Coronary artery (tissue), 2 donors: ENCODE data around the gene AKR1D1.
"Not testable (repeated sequence)": the region's sequence is repeated elsewhere in the genome, so short reads cannot be mapped to it uniquely, and the experiment has no call there.

Source experiments
- DNase-seq: peaks from one replicate; pipeline ENCODE4 v3.0.0-alpha.2; 2017; ENCODE audit warnings: low spot score
- H3K27ac ChIP-seq, 2 donors: fragments of 200-600 bp; sonication (generic); one replicate each; pipeline ENCODE4 v1.5.1; 2016 to 2019
- H3K4me3 ChIP-seq: fragments of 200-600 bp; sonication (generic); 2 replicates; pipeline ENCODE4 v1.5.1; 2016; ENCODE audit warnings: mild to moderate bottlenecking, moderate library complexity
- TF ChIP-seq, protein P1 (sequence below): fragments of 200-600 bp; sonication (generic); IDR thresholded peaks from one replicate; pipeline ENCODE4 v1.5.1; 2019; ENCODE audit warnings: antibody characterized with exemption

The AKR1D1 gene

DNA sequence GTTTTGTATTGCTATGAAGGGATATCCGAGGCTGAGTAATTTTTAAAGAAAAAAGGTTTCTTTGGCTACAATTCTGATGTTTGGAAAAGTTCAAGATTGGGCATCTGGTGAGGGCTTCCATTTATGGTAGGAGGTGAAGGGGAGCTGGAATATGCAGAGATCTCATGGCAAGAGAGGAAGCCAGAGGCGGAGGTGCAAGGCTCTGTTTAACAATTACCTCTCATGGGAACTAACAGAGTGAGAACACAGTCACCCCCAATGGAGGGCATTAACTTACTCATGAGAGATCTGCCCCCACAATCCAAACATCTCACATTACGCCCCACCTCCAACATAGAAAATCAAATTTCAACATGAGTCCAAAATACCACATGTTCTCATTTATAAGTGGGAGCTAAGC lies 62.0 kb downstream of the AKR1D1 start:
- no peak for DNase-seq
- TF ChIP-seq, protein P1, sequence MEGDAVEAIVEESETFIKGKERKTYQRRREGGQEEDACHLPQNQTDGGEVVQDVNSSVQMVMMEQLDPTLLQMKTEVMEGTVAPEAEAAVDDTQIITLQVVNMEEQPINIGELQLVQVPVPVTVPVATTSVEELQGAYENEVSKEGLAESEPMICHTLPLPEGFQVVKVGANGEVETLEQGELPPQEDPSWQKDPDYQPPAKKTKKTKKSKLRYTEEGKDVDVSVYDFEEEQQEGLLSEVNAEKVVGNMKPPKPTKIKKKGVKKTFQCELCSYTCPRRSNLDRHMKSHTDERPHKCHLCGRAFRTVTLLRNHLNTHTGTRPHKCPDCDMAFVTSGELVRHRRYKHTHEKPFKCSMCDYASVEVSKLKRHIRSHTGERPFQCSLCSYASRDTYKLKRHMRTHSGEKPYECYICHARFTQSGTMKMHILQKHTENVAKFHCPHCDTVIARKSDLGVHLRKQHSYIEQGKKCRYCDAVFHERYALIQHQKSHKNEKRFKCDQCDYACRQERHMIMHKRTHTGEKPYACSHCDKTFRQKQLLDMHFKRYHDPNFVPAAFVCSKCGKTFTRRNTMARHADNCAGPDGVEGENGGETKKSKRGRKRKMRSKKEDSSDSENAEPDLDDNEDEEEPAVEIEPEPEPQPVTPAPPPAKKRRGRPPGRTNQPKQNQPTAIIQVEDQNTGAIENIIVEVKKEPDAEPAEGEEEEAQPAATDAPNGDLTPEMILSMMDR = no peak
- Histone ChIP-seq H3K4me3 (no peak overlapping the region), H3K27ac (no peak overlapping the region)

DNA sequence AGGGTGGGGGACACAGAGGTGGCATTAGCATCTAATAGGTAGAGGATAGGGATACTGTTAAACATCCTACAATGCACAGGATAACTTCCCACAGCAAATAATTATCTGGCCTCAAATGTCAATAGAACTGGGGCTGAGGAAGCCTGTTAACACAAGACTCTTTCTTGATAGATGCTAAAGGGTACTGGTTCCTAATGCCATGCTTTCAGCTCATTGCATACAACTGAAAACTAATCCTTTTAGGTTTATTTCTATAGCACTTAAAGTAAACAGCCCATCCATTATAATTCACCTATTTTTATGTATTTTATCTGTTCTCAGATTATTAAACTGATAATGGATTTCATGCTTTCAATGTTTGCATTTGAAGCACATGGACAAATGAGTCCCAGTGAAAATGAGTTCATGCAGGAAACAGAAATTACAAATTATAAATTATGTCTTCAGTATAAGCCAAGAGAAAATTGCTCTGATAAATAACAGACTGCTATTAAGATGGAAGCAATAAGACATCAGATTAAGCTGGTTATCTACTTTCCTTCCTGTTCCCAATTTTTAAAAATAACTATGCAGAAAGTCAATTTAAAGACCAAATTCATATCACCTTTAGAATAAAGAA lies 66.4 kb downstream of the AKR1D1 start:
- H3K4me3 ChIP-seq = no peak overlapping the region
- no peak overlapping the region for H3K27ac ChIP-seq
- no peak for DNase-seq
- TF ChIP-seq, protein P1 = no peak

DNA sequence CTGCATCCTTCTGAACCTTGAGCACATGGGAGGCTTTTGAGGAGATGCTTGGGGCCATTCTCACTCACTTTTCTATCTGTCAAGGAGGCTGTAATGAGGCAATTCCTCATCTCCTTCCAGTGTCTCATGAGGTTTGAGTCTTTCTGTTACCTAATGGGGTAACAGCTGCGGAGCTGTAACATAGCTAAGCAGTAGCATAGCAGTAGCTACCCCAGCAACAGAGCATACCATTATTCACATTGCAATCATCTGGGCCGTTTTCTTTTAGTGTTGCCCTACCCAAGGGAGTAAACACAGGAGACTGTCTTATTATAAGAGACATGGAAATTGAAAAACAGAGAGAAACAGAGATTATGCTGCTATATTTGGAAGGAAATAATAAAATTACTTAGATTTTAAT lies 68.7 kb downstream of the AKR1D1 start:
- no peak for DNase-seq
- Histone ChIP-seq H3K27ac (no peak overlapping the region), H3K4me3 (no peak overlapping the region)
- TF ChIP-seq, protein P1 = no peak

DNA sequence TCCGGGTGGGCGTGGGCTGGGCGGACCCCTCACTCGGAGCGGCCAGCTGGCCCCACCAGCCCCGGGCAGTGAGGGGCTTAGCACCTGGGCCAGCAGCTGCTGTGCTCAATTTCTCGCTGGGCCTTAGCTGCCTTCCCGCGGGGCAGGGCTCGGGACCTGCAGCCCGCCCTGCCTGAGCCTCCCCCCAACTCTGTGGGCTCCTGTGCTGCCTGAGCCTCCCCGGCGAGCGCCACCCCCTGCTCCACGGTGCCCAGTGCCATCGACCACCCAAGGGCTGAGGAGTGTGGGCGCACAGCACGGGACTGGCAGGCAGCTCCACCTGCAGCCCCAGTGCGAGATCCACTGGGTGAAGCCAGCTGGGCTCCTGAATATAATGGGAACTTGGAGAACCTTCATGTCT lies 70.0 kb downstream of the AKR1D1 start:
- not testable (repeated sequence) for H3K4me3 ChIP-seq, H3K27ac ChIP-seq, DNase-seq

DNA sequence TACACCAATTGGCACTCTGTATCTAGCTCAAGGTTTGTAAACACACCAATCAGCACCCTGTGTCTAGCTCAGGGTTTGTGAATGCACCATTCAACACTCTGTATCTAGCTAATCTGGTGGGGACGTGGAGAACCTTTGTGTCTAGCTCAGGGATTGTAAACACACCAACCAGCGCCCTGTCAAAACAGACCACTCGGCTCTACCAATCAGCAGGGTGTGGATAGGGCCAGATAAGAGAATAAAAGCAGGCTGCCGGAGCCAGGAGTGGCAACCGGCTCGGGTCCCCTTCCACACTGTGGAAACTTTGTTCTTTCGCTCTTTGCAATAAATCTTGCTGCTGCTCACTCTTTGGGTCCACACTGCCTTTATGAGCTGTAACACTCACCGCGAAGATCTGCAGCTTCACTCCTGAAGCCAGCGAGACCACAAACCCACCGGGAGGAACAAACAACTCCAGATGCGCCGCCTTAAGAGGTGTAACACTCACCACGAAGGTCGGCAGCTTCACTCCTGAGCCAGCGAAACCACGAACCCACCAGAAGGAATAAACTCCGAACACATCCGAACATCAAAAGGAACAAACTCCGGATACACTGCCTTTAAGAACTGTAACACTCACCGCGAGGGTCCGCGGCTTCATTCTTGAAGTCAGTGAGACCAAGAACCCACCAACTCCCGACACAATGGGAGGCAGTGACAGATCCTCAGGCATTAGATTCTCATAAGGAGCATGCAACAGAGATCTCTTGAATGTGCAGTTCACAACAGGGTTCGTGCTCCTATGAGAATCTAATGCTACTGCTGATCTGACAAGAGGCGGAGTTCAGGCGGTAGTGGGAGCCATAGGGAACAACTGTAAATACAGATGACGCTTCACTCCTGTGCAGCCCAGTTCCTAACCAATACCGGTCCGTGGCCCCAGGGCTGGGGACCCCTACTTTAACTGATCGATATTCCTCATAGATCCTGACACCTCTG lies 70.8 kb downstream of the AKR1D1 start:
- not testable (repeated sequence) for DNase-seq, H3K4me3 ChIP-seq, H3K27ac ChIP-seq

DNA sequence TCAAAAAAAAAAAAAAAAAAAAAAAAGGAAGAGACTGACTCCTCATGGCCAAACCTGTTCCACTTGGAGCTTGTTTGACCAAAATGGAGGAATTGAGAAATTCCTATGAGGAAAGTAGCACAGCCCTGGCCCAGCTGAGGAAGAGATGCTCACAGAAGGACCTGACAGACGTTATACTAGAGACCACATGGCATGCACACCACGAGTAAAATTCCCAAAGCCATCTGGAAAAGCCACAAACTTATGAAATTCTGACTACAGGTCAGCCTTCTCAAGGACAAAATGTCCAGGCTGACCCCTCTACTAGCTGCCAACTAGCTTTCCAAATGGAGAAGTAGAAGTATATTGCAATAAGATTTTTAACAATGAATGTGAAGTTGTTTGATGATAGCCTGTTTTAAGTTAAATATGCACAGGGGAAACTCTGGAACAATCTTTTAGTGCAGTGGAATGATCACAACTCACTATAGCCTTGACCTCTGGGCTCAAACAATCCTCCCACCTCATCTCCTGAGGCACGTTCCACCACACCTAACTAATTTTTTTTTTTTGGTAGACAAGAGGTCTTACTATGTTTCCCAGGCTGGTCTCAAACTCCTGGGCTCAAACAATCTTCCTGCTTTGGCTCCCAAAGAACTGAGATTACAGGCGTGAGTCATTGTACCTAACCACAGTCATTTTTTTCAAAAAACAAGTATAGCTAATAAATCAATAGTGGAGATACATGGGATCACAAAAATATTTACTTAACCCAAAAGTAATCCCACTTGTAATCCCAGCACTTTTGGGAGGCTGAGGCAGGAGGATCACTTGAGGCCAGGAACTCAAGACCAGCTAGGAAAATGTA lies 75.7 kb downstream of the AKR1D1 start:
- Histone ChIP-seq H3K27ac (no peak overlapping the region), H3K4me3 (no peak overlapping the region)
- TF ChIP-seq, protein P1 = no peak
- no peak for DNase-seq

DNA sequence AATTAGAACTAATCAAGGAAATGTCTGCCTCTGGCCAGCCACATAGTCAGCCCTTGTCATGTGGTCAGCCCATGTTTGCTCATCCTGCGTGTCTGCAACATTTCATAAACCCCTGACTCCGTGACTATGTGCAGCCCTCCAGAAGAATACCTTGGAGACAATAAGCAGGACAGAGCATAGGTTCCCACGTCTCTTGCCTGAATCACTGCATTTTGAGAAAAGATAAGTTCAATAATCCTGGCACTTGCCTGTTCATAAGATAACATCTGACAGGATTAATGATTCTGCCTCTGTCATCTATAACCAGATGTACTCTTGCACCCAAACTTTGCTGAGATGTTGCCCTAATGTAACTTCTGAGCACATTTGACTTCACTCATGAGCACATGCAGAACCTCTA lies 78.4 kb downstream of the AKR1D1 start:
- no peak for DNase-seq
- Histone ChIP-seq H3K4me3 (no peak overlapping the region), H3K27ac (no peak overlapping the region)
- TF ChIP-seq, protein P1 = no peak
